Posterior vena cava (tissue), 2 donors: Measurements from ENCODE around the gene PPM1K. TPM values are rescaled to one million over a fixed set of nuclear protein-coding genes. Genes with fewer than 3 reads are reported as not detected.
"Not testable (repeated sequence)": the region's sequence is repeated elsewhere in the genome, so short reads cannot be mapped to it uniquely, and the experiment has no call there.

ENCODE experiments used
- DNase-seq: peaks from one replicate; pipeline ENCODE4 v3.0.0-alpha.2; 2020; ENCODE audit warnings: low spot score
- intact Hi-C, 2 donors: fragments of 100-400 bp; cut with DNase I; formaldehyde crosslinking; loops; one replicate each; pipeline versions ENCODE4 v1.14.1 to v1.14.2; 2022 to 2023
- long read RNA-seq, 2 donors: library from polyadenylated mRNA; unstranded; transcript quantifications; one replicate each; pipeline ENCODE4 v2.0.0, GENCODE V29; 2020 to 2021
- total RNA-seq, 2 donors: library from RNA; stranded (reverse); fragmentation: NEBNext Ultra II Directional; extraction: Animal tissue kit (Norgen Biotek cat#: 25700); gene quantifications; one replicate each; pipeline ENCODE4 v1.2.1, GENCODE V29; 2021
- donor health status: DM: yes; HTN: yes; CAD: no.
- donor health status: DM: yes; HTN: yes; CAD: no.

Gene PPM1K
- total RNA-seq = 10 to 100 TPM; 23.8 to 31.6 TPM
- long read RNA-seq, donor 1, full-length matches to known transcripts = 4 of 16 reads
- long read RNA-seq, donor 1, partial matches to known transcripts = 3 of 16 reads
- long read RNA-seq, donor 1, other reads (novel, unspliced or antisense) = 9 of 16 reads
- long read RNA-seq, donor 2, full-length matches to known transcripts = 24 of 46 reads
- long read RNA-seq, donor 2, partial matches to known transcripts = 11 of 46 reads
- long read RNA-seq, donor 2, other reads (novel, unspliced or antisense) = 11 of 46 reads

DNA sequence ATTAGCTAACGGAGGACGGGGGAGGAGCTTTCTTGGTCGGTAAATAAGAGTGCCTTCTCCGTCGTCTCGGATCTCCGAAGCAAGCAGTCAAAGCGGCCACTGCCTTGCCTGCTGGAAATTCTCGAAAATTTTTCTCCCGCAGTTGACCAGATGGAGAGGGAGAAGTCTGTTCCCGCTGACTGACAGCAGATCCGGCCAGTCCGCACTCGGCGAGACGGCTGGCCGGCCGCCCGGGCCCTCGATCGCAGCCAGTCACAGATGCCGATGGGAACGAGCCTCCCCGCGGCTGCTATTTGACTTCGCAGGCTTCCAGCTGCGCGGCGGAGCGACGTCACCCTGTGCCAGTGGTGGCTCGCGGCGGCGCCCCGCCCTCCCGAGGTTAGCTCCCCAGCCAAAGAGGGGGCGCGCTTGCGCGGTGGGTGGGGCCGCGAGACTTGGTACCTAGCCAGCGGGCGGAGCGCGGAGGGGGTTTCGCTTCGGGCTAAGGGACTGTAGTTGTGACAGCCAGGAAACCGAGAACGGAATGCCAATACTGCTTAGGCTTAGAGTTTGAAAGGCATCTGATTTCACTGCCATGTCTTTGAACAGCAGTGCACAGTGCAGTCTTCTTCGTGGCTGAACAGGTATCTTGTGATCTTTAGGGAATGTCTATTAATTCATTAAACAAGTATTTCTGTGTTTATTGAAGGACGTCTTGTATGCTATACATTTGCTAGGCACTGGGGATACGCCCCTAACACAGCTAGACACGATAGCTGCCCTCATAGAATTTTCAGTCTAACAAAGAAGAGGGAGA lies at the start of gene PPM1K:
Gene PPM1K (minus strand): TSS at position 123 of the 796 bp plus-strand sequence. CDS start 5,978 bp downstream, outside the sequence.
- intact Hi-C loops = loop anchor here in 1 of 2 donors (10.0 kb wide), 1 partner anchor 90 kb away; the partner anchor contains the start of gene HERC6
- DNase-seq = peak; percentile 100

DNA sequence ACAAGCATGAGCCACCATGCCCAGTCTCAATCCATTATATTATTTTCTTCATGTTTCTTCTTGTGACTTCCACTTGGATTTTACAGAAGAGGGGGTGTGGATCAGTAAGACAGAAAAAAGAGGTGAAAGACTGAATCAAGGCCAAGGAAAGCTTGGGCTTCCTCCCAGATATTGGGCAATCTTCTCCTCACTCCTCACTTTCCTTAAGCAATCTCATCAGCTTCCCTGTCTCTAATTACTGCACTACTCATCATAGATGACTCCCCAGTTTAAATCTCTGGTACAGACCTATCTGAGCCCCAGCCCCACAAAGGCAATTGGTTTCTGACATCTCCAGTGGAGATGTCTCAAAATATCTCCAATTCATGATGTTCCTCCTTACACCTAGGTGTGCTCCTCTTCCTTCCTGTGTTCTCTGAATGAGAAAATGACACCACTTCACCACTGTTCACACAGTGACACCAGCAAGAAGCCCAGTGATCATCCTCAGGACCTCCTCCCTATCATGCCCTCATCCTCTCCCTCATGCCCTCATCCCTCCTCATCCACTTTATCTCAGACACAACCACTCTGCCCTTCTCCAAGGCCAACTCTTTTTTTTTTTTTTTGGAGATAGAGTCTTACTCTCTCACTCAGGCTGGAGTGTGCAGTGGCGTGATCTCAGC lies 49.5 kb upstream of the PPM1K start:
- intact Hi-C loops = no loop called here
- no peak for DNase-seq

DNA sequence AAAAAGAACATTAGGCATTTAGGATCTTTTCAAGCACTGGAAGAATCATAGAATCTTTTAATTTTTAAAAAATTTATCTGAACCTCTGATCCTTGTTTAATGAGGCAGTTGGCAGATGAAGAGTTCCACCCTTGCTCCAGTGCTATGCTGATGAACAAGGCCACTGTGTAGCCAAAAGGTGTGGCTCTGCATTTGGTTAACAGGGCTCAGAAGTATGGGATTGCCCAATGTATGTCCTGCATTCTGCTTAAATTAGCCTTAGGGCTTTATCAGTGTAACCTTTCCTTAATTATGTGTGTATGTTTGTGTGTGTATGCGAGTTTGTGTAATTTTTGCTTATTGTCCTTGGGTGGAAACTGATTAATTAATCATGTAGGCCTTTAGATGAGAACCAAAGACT lies 43.3 kb upstream of the PPM1K start:
- no peak for DNase-seq
- intact Hi-C loops = loop anchor here in 1 of 2 donors (10.0 kb wide), 1 partner anchor 317 kb away; no protein-coding TSS in a partner anchor

DNA sequence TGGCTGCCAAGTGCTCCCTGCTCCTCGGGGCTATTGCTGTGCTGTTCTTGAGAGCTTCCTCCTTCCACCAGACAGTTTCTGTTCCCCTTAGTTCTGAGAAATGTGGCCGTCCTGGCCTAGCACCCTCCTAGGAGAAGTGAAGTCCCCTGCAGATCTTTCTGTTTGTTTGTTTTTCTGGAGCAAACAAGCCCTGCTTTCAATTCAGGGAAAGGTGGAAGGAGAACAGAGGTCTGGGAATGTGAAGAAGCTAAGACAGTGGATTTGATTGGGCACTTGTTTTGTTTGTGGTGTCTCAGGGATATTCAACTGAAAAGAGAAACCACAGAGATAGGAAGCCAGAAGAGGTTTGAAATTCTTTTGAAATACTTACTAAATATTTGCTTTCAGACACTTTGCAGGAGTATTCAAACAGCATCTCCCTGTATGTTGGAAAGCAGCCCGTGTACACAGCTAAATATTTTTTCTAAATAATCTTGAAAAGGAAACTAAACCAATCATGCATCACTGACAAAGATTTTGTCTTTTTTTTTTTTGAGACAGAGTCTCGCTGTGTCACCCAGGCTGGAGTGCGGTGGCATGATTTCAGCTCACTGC lies 36.5 kb upstream of the PPM1K start:
- no peak for DNase-seq
- intact Hi-C loops = loop anchor here in 1 of 2 donors (10.0 kb wide), 1 partner anchor 324 kb away; no protein-coding TSS in a partner anchor

DNA sequence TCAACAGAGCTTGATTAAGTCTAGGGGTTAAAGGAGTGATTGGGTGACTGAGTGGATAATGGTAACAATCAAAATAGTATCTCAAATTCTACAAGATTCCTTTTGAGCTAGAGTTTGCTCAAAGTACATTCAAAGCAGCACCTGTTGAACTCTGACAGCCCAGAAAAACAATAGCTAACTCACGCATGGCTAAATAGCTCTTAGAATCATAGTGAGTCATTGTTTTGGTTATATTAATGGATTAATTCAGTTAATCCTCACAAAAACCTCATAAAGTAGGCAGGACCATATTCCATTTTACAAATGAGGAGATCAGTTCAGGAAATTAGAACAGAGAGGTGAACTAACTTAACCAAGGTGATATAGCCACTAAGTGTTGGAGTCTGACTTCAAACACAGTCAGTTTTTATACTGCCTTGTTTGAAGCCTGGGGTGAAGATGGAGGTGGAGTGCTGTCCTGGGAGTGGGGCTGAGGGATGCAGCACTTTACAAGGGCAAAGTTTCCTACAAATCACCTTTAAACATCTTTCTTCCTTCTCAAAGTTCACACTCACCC lies 35.9 kb upstream of the PPM1K start:
- no peak for DNase-seq
- intact Hi-C loops = loop anchor here in 1 of 2 donors (10.0 kb wide), 1 partner anchor 324 kb away; no protein-coding TSS in a partner anchor

DNA sequence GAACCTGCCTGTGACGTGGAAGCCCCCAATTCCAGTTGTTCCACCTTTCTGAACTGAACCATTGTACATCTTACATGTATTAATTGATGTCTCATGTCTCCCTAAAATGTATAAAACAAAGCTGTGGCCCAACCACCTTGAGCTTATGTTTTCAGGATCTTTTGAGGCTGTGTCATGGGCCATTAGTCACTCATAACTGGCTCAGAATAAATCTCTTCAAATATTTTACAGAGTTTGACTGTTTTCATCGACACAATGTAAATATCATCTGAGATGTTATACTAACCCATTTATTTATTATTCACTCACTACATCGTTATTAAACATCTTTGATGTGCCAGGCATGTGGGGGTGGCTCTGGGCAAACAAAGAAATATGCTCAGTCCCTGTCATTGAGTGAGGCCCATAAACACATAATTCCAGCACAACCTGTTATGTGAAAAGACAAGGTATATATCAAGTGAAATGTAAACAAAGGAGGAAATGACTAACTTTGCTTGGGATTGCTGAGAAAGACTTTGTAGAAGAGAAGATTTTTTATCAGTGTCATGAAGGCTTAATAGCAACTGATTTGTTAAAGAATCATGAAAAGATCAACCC lies 34.5 kb upstream of the PPM1K start:
- intact Hi-C loops = no loop called here
- DNase-seq = no peak

DNA sequence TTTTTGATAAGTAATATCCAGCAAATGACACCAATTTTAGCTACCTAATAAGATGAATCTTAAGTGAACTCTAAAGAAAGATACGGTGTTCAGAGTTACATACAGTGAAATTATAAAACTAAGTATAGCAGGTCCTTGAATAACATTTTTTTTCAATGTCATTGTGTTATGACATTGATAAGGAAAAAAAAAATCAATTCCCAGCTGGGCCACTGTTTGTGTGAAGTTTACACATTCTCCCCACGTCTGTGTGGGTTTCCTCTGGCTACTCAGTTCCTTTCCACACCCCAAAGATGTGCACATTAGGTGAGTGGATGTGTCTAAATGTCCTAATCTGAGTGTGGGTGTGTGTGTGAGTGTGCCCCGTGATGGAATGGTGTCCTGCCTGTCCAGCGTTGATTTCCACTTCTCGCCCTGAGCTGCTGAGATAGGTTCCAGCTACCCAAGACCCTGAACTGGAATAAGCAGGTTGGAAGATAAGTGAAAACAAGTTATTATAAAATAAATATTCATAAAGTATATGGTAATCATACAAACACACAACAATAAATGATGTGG lies 31.2 kb upstream of the PPM1K start:
- no peak for DNase-seq
- intact Hi-C loops = no loop called here

DNA sequence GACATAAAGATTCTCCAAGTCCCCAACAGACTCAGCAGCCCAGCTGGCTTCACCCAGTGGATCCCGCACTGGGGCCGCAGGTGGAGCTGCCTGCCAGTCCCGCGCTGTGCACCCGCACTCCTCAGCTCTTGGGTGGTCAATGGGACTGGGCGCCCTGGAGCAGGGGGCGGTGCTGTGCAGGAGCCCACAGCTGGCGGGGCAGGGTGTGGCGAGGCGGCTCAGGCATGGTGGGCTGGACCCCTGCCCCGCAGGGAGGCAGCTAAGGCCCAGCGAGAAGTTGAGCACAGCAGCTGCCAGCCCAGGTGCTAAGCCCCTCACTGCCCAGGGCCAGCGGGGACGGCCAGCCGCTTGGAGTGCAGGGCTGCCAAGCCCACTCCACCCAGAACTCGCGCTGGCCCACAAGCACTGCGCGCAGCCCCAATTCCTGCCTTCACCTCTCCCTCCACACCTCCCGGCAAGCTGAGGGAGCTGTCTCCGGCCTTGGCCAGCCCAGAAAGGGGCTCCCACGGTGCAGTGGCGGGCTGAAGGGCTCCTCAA lies 28.8 kb upstream of the PPM1K start:
- intact Hi-C loops, DNase-seq: not testable (repeated sequence)

DNA sequence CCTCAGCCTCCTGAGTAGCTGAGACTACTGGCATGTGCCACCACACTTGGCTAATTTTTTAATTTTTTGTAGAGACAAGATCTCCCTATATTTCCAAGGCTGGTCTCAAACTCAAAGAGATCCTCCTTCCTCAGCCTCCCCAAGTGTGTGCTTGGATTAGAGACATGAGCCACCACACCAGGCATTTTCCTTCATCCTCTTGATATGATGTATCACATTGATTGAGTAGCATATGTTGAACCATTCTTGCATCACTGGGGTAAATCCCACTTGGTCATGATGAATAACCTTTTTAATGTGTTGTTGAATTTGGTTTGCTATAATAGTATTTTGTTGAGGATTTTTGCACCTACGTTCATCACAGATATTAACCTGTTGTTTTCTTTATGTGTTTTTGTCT lies 24.2 kb upstream of the PPM1K start:
- intact Hi-C loops = no loop called here
- DNase-seq = no peak

DNA sequence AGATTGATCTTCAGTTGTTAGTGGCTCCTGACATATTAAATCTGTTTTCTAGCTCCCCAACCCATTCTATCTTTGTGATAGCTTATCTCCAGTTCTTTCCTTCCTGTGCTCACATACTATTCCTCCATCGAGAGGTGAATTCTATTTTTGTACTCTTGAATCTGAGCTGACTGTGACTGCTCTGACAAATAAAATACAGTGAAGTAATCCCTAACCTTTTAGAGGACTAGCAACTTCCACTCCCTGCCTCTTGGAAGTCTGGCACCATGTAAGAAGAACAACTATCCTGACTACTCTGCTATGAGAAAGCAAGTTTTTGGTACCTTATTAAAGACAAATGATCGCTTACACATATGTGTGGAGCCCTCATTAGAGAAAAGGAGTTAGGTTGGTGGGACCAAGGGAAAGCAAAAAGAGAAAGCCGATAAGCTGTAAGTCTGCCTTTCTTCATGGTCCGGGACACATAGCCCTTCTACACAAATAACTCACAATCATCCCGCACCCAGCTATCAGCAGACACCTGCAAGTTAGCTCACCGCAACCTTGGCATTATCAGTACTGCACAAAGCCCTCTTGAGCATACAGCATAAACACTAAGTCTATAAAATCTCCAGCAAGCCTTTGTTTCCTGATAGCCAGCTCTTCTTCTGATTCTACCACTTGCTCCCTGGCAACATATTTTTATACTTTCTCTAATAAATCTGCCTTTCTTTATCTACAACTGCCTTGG lies 13.5 kb upstream of the PPM1K start:
- intact Hi-C loops = no loop called here
- DNase-seq = no peak

DNA sequence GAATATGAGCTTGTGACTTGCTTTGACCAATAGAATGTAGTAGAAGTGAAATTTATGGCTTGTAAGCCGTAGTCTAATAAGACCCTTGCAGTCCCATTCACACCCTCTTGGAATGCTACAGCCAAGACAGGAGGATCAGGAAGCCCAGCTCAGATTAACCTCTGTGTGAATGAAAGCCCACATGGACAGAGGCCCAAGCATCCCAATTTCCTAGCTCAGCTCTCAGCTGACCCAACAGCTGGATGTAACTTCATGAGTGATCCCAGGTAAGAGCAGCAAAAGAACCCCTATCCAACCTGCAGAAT lies 12.8 kb upstream of the PPM1K start:
- no peak for DNase-seq
- intact Hi-C loops = no loop called here

DNA sequence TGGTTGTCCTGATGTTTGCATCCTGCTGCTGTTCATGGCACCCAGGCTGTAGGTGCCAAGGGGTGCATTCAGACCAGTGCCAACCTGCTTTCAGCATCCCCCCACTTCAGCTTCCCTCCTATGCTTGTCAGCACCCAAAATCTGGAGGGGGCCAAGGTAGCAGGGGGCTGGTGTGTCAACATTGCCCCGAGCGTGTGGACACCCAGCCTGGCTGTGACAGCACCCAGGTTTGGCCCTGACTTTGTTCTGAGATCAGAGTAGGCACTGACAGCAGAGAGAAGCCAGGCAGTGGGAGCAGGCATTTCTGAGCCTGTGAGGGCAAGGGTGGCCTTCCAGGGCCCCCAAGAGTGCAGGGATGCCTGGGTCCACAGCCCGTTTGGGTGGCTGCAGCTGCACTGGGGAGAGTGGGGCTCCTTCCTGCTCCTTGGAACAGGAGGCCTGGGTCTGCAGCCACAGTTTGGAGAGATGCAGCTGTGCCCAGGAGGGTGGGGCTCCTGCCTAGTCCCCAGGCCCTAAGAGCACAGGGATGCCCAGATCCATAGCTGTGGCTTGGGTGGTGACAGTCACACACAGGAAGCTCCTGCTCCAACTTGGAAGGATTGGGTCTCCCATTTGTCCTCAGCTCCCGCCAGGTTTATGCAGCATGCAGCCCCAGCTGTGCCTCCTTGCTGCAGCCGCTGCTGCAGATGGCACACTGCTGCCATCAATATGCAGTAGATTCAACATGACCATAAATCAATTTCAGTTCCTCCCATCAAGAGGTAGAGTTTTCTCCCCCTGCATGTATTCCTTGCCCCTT lies 12.3 kb upstream of the PPM1K start:
- no peak for DNase-seq
- intact Hi-C loops = no loop called here

DNA sequence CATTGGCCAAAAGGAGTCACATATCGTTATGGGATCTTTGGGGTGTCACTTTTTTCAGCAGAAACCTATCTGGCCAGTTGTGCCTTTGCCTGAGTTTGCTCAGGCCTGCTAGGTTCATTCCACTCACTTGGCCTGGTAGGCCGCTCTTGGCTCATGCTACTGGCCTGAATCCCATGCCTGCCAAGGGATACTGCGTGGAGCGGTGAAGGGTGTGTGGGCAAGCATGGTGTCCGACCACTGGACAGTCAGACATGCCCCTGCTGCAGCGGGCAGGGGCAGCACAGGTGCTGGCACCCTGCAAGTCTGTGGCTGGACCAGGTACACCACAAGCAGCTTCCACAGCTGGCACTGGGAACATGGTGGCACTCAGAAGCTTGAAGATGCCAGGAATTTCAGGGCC lies 11.3 kb upstream of the PPM1K start:
- intact Hi-C loops = no loop called here
- no peak for DNase-seq

DNA sequence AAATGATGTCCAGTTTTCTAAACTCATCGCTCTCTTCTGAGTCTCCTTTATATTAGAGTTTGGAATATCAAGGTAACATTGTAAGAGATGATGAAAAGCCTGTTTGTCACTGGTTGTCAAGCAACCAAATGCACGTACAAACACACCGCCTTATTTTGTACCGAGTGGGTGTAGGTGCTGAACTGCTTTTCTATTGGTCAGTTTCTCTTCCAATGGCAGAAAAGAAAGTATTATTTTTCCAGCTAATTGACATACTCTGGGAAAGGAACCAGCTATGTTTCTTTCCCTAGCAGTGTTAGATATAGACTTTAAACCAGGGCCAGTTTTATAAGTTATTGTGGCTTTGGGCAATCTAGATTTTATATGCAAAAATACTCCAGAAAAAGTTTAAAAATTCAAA lies 6.6 kb upstream of the PPM1K start:
- intact Hi-C loops = no loop called here
- DNase-seq = no peak

DNA sequence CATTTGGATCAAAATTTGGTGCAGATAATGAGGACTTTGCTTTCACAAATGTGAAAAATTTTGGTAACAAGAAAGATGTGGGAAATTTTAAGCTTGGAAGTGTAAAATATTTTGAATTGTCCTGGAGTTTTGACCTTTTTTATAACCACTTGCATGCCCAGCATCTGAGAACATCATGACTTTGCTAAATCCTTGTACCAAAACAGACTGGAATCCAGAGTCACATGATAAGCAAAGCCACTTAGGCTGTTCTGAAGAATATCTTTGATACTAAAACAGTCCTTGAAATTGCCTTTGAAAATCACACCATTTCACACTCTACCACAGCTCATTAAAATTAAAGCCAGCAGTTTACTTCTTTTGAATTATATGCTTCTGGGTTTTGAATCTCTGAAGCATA lies 2.5 kb upstream of the PPM1K start:
- intact Hi-C loops = loop anchor here in 1 of 2 donors (10.0 kb wide), 1 partner anchor 88 kb away; the partner anchor contains the start of gene HERC6
- DNase-seq = no peak

DNA sequence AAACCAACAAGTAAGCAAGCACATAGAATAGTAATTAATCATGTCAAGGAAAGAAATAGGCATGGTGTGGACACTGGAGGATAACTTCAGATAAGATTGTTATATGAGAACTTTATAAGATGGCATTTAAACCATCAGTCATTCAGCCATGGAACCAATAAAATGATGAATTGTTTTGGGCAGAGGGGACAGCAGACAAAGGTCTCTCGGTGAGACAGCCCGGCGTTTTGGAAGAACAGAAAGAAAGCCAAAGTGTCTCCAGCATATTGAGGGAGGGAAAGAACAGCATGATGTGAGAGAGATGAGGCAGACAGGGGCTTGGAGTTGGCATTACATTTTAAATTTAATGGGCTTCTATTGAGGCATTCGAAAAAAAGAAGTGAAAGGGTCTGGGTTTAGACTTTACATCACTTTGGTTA lies 883 bp upstream of the PPM1K start:
- no peak for DNase-seq
- intact Hi-C loops = loop anchor here in 1 of 2 donors (10.0 kb wide), 1 partner anchor 90 kb away; the partner anchor contains the start of gene HERC6
